Fibroblast of villous mesenchyme (primary cell): ENCODE results near the gene ADH7. TPM values are rescaled to one million over a fixed set of nuclear protein-coding genes. Genes with fewer than 3 reads are reported as not detected.

Experiments
- DNase-seq: peaks from one replicate; pipeline ENCODE4 v3.0.0-alpha.2; 2010; ENCODE audit warnings: low read depth
- H3K4me3 ChIP-seq: 2 replicates; pipeline ENCODE4 v1.5.1; 2011; ENCODE audit warnings: low read depth, mild to moderate bottlenecking, low read length
- total RNA-seq: library from RNA; depleted of rRNA; stranded (reverse); fragments of >200 nt; gene quantifications from 2 replicates; pipeline ENCODE4 v1.2.3, GENCODE V29; 2012
- TF ChIP-seq, protein P1 (sequence below): IDR thresholded peaks from 2 replicates; pipeline ENCODE4 v1.5.1; 2012; ENCODE audit warnings: low read depth, mild to moderate bottlenecking, low read length; ENCODE audit not compliant: insufficient read depth

ADH7 gene
- total RNA-seq, 1 donor: not detected

DNA sequence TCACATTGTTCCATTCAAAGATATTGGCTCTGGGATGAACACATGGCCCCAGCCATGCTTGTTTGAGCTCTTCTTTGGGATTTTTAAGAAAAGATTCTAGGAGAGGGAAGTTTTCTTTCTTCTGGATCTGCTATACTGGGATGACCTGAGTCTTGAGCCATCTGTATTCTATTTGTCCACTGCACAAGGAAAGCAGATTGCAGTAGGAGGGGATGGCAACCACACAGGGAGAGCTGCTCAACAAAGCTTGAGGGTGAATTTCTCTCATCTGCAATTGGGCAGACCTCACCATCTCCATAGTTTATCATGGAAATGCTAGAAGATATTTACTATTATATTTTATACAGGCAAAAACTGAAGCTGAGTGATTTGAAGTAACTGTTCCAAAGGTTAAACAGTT lies 34.3 kb downstream of the ADH7 start:
- H3K4me3 ChIP-seq: no peak overlapping the region
- no peak for DNase-seq
- TF ChIP-seq, protein P1, sequence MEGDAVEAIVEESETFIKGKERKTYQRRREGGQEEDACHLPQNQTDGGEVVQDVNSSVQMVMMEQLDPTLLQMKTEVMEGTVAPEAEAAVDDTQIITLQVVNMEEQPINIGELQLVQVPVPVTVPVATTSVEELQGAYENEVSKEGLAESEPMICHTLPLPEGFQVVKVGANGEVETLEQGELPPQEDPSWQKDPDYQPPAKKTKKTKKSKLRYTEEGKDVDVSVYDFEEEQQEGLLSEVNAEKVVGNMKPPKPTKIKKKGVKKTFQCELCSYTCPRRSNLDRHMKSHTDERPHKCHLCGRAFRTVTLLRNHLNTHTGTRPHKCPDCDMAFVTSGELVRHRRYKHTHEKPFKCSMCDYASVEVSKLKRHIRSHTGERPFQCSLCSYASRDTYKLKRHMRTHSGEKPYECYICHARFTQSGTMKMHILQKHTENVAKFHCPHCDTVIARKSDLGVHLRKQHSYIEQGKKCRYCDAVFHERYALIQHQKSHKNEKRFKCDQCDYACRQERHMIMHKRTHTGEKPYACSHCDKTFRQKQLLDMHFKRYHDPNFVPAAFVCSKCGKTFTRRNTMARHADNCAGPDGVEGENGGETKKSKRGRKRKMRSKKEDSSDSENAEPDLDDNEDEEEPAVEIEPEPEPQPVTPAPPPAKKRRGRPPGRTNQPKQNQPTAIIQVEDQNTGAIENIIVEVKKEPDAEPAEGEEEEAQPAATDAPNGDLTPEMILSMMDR: no peak

DNA sequence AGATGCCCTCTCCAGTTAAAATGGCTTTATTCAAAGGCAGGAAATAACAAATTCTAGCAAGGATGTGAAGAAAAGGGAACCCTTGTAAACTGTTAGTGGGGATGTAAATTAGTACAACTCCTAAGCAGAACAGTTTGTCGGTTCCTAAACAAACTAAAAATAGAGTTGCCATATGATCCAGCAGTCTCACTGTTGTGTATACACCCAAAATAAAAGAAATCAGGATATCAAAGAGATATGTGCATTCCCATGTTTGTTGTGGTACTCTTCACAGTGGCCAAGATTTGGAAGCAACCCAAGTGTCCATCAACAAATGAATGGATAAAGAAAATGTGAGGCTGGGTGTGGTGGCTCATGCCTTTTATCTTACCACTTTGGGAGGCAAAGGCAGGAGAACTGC lies 36.1 kb downstream of the ADH7 start:
- no peak overlapping the region for H3K4me3 ChIP-seq
- no peak for DNase-seq
- TF ChIP-seq, protein P1: no peak

DNA sequence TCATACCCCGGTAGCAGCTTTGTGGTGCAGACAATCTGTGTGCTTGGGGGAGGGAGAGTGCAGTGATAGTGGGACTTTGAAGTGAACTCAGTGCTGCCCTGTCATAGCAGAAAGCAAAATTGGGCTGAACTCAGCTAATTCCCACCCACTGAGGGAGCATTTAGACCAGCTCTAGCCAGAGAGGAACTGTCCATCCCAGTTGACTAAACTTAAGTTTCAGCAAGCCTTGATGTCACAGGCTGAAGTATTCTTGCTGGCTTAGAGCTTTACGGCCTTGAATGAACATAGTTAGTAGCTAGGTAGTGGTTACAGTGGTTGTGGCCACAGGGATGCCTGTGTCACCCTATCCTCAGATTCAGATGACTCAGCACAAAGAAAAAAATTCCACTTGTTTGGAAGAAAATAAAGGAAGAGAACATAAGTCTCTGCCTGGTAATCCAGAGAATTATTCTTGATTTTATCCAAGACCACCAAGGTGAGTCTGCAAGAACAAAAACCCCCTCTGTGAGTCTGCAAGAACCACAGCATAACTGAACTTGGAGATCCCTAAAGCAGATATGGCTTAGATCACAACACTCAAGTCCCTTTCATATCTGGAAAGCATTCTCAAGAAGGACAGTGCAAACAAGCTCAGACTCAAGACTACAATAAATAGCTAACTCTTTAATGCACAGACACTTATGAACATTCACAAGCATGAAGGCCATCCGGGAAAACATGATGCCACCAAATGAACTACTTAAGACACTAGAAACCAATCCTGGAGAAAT lies 39.4 kb downstream of the ADH7 start:
- DNase-seq: no peak
- no peak overlapping the region for H3K4me3 ChIP-seq
- TF ChIP-seq, protein P1: no peak

DNA sequence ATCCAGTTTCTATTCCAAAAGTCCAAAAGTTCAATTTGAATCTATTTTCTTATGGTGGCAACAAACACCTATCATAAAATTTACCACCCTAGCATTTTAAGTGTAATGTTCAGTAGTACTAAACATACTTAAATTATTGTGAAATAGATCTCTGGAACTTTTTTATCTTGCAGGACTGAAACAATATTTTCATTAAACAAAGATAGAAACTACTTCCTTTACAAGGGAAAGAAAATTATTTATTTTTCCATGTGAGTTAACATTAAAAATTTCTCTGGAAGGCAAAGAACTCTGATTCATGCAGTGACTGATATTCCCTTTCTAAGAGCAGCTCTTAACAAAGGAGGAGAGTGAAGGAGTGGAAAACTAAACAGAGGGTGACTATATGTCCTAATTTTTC lies 40.2 kb downstream of the ADH7 start:
- H3K4me3 ChIP-seq: no peak overlapping the region
- DNase-seq: peak; percentile 58
- TF ChIP-seq, protein P1: no peak

DNA sequence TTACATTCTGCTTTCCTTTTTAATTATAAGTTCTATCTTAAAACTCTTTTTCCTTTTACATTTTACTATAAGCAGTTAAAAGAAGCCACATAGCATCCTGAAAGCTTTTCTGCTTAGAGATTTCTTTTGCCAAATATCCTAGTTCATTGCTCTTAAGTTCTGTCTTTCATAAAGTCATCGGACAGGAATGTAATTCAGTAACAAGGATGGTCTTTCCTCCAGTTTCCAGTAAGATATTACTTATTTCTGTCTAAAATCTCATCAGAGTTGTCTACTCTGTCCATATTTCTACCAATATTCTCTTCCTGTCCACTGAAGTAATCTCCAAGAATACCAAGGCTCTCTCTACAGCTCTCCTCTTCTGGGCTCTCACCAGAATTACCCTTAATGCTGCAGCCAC lies 45.1 kb downstream of the ADH7 start:
- DNase-seq: peak; percentile 49
- H3K4me3 ChIP-seq: no peak overlapping the region
- TF ChIP-seq, protein P1: no peak

DNA sequence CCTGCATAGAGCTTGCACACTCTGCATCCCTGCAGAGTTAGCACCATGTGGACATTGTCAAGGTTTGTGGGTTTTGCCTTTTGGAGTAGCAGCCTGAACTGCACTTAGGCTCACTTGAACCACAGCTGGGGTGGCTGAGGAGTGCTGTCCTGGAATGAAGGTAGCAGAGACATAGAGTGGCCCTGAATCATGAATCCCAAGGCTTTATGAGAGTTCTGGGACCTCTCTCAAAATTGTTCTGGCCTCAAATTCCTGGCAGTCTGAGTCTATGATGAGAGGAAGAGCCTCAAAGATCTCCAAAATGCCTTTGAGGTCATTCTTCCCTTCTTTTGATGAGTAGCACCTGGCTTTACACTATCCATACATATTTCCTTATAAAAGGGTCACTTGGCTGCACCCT lies 45.5 kb downstream of the ADH7 start:
- DNase-seq: peak; percentile 33
- TF ChIP-seq, protein P1: no peak

More for the DNA sequence above, 45.5 kb downstream of the ADH7 start:
- H3K4me3 ChIP-seq: no peak overlapping the region
